GM19467 (cell line): ENCODE results near the gene HAGHL.
"Not testable (repeated sequence)": the region's sequence is repeated elsewhere in the genome, so short reads cannot be mapped to it uniquely, and the experiment has no call there.

Source experiments
- ATAC-seq: cut with Tn5 transposase; IDR thresholded peaks from one replicate; pipeline ENCODE4 v1.9.1; 2021; ENCODE audit warnings: mild to moderate bottlenecking, moderate library complexity; ENCODE audit not compliant: unreplicated experiment

The HAGHL gene

GRCh38 chr16:750485-750884 is 23.6 kb downstream of the HAGHL start:
- ATAC-seq = no peak

GRCh38 chr16:751152-752006 is 24.5 kb downstream of the HAGHL start:
- no peak for ATAC-seq

GRCh38 chr16:752007-752312 is 25.1 kb downstream of the HAGHL start:
- ATAC-seq = no peak

- not testable (repeated sequence) for ATAC-seq
These were observed 27.3 kb downstream of the HAGHL start for GRCh38 chr16:754121-754607.

GRCh38 chr16:754656-755055 is 27.8 kb downstream of the HAGHL start:
- no peak for ATAC-seq

- no peak for ATAC-seq
These were observed 29.5 kb downstream of the HAGHL start for GRCh38 chr16:756428-756827.

GRCh38 chr16:759110-759910 is 32.4 kb downstream of the HAGHL start:
- ATAC-seq = no peak

GRCh38 chr16:760065-760464 is 33.2 kb downstream of the HAGHL start:
- no peak for ATAC-seq

- no peak for ATAC-seq
These were observed 33.8 kb downstream of the HAGHL start, which contains the start of gene MSLN for GRCh38 chr16:760545-761343. Gene MSLN (plus strand): TSS chr16:760734. CDS start chr16:762681, 1,947 bp downstream.

- ATAC-seq = no peak
These were observed 35.0 kb downstream of the HAGHL start for GRCh38 chr16:761625-762513.

GRCh38 chr16:762595-763268 is 35.8 kb downstream of the HAGHL start:
- ATAC-seq = no peak

- ATAC-seq = no peak
These were observed 36.7 kb downstream of the HAGHL start for GRCh38 chr16:763369-764183.

- ATAC-seq = no peak
These were observed 37.4 kb downstream of the HAGHL start for GRCh38 chr16:764184-764750.

GRCh38 chr16:764848-765487 is 38.1 kb downstream of the HAGHL start:
- ATAC-seq = no peak

GRCh38 chr16:765488-765865 is 38.6 kb downstream of the HAGHL start:
- ATAC-seq = no peak

GRCh38 chr16:766008-766819 is 39.3 kb downstream of the HAGHL start:
- ATAC-seq = no peak
